GM10248 (cell line): ENCODE results near the gene BRICD5.

Experiments used
- CTCF ChIA-PET: fragments of 300-600 bp; sonication (Branson Sonifier 250); formaldehyde crosslinking; extraction: SDS; loops from one replicate; lab custom pipeline; 2021; ENCODE audit warnings: antibody characterized with exemption; lab: Yijun Ruan, JAX
- POLR2A ChIA-PET: fragments of 350-650 bp; sonication (Branson Sonifier 250); formaldehyde crosslinking; extraction: SDS; loops from one replicate; lab custom pipeline; 2020; ENCODE audit warnings: antibody characterized with exemption; lab: Yijun Ruan, JAX
- DNase-seq: peaks from one replicate; pipeline ENCODE4 v3.0.0; 2012; ENCODE audit errors: extremely low spot score
- CTCF ChIP-seq: IDR thresholded peaks from 2 replicates; pipeline ENCODE4 v1.5.1; 2012; ENCODE audit warnings: mild to moderate bottlenecking, low read depth; ENCODE audit errors: extremely low read depth, missing control alignments, control extremely low read depth

Gene BRICD5

DNA sequence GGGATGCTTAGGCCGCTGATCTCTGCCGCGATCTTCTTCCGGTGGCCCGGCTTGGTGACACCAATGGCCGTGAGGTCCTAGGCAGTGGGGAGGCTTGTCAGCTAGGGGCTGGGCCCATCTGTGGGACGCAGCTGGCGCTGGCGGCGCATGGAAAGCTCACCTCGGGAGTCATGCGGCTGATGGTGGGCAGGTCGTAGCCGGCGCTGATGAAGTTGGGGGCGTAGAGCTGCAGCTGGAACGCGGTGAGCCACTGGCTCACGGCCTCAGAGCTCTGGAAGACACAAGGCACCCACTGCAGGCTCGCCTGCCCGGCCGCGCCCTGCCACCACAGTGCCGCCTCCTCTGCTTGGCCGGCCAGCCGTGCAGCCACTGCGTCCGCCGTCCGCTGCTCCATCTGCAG is 27.0 kb downstream of the BRICD5 start:
- ChIA-PET POLR2A (interaction anchor here (2.1 kb wide), 1 partner anchor 28 kb away, joined by 8 read pairs; the partner anchor contains the start of gene TRAF7), CTCF (no interaction called here)
- TF ChIP-seq CTCF = no peak
- no peak for DNase-seq

DNA sequence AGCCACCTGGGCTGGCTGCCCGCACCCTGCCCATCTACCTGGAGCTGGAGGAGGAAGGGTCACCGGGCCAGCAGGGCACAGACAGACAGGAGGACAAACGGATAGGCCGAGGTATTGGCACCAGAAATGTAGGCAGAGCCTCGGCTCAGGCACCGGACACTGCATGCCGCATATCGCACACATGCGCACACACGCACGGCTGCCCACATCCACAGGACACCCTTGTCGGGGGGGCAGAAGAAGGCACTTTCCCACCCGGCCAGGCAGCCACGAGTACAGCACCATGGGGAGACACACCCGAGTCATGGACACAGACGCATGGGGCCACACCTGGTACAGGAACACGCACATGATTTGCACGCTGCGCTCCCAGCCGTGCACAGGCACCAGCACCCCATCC is 28.7 kb downstream of the BRICD5 start:
- no peak for DNase-seq
- POLR2A ChIA-PET = interaction anchor here (1.2 to 2.1 kb wide), 2 partner anchors 27 kb away, joined by 6 to 8 read pairs; partner anchors contain the start of gene TRAF7
- CTCF ChIA-PET = interaction anchor here (1.2 kb wide), 1 partner anchor 70 kb away, joined by 4 read pairs; the partner anchor contains the start of gene ECI1
- TF ChIP-seq CTCF = no peak

GRCh38 chr16:2180962-2181923 is 29.4 kb downstream of the BRICD5 start:
- POLR2A ChIA-PET = interaction anchor here (0.6 to 1.2 kb wide), 2 partner anchors 26 to 664 kb away, joined by 3 to 6 read pairs; partner anchors contain the start of gene TRAF7
- CTCF ChIA-PET = interaction anchor here (1.1 kb wide), 1 partner anchor 70 kb away, joined by 3 read pairs; the partner anchor contains the start of gene ECI1
- DNase-seq = no peak
- TF ChIP-seq CTCF = no peak

GRCh38 chr16:2180461-2180860 is 30.2 kb downstream of the BRICD5 start:
- DNase-seq = no peak
- ChIA-PET CTCF (interaction anchor here (1.1 kb wide), 1 partner anchor 71 kb away, joined by 3 read pairs; the partner anchor contains the start of gene ECI1), POLR2A (no interaction called here)
- no peak for TF ChIP-seq CTCF

GRCh38 chr16:2179576-2179975 is 31.1 kb downstream of the BRICD5 start:
- TF ChIP-seq CTCF = no peak
- CTCF ChIA-PET = no interaction called here

GRCh38 chr16:2179107-2179501 is 31.6 kb downstream of the BRICD5 start:
- ChIA-PET POLR2A (no interaction called here), CTCF (no interaction called here)
- no peak for TF ChIP-seq CTCF
- DNase-seq = no peak

More at GRCh38 chr16:2179576-2179975, 31.1 kb downstream of the BRICD5 start:
- DNase-seq = no peak
- POLR2A ChIA-PET = interaction anchor here (0.6 kb wide), 1 partner anchor 25 kb away, joined by 3 read pairs; no protein-coding TSS in a partner anchor
